Mucosa of rectum (tissue), 2 donors: Measurements from ENCODE around the gene TTC33.
"Not testable (repeated sequence)": the region's sequence is repeated elsewhere in the genome, so short reads cannot be mapped to it uniquely, and the experiment has no call there.

Experiments
- H3K27ac ChIP-seq, 2 donors: one replicate each; pipeline ENCODE4 v1.7.0; 2013; ENCODE audit warnings: inconsistent platforms in 2 of 2, low read depth in 2 of 2, low read length in 2 of 2
- H3K27me3 ChIP-seq, 2 donors: one replicate each; pipeline ENCODE4 v1.7.0; 2013; ENCODE audit warnings: low read length in 2 of 2; ENCODE audit not compliant: control insufficient read depth in 2 of 2, insufficient read depth in 2 of 2
- H3K36me3 ChIP-seq, 2 donors: one replicate each; pipeline ENCODE4 v1.7.0; 2013; ENCODE audit warnings: low read length in 2 of 2; ENCODE audit not compliant: control insufficient read depth in 2 of 2, insufficient read depth in 2 of 2
- H3K4me1 ChIP-seq, 2 donors: one replicate each; pipeline ENCODE4 v1.7.0; 2013; ENCODE audit warnings: low read length in 2 of 2, mild to moderate bottlenecking in 1 of 2; ENCODE audit not compliant: control insufficient read depth in 2 of 2, insufficient read depth in 2 of 2
- H3K4me3 ChIP-seq, 2 donors: one replicate each; pipeline ENCODE4 v1.7.0; 2013; ENCODE audit warnings: low read length in 2 of 2
- H3K9ac ChIP-seq, 2 donors: one replicate each; pipeline ENCODE4 v1.7.0; 2013; ENCODE audit warnings: low read length in 2 of 2, low read depth in 1 of 2, mild to moderate bottlenecking in 1 of 2
- H3K9me3 ChIP-seq, 2 donors: one replicate each; pipeline ENCODE4 v1.7.0; 2013; ENCODE audit warnings: low read length in 2 of 2; ENCODE audit not compliant: control insufficient read depth in 2 of 2
- donor health status: healthy.
- donor health status: Normal muscosa, but diverticular disease.

Gene TTC33

DNA sequence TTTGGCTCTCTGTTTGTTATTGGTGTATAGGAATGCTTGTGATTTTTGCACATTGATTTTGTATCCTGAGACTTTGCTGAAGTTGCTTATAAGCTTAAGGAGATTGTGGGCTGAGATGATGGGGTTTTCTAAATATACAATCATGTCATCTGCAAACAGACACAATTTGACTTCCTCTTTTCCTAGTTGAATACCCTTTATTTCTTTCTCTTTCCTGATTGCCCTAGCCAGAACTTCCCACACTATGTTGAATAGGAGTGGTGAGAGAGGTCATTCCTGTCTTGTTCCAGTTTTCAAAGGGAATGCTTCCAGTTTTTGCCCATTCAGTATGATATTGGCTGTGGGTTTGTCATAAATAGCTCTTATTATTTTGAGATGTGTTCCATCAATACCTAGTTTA lies 192.6 kb downstream of the TTC33 start:
- H3K4me3 ChIP-seq, H3K9ac ChIP-seq, H3K27me3 ChIP-seq, H3K9me3 ChIP-seq, H3K36me3 ChIP-seq, H3K27ac ChIP-seq, H3K4me1 ChIP-seq: not testable (repeated sequence)

DNA sequence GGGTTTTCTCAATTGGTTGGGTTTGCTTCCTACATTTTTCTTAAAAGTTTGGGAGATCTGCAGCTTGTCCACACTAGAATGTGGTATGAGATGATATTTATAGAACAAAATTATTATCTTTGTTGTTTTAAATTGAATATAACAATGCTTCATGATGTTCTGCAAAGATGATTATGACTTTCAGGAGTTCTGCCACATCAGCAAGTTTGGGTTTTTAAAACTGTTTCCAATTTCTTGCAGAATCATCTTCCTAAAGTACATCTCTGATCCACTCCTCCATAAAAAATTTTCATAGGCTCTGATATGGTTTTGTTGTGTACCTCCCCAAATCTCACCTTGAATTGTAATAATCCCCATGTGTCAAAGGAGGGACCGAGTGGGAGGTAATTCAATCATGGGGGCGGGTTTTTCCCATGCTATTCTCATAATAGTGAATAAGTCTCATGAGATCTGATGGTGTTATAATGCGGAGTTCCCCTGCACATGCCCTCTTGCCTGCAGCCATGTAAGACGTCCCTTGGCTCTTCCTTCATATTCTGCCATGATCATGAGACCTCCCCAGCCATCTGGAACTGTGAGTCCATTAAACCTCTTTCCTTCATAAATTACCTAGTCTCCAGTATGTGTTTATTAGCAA lies 195.2 kb downstream of the TTC33 start:
- H3K9ac ChIP-seq: no peak overlapping the region
- no peaks in the 10 kb centered on the region for H3K9me3 ChIP-seq
- H3K4me3 ChIP-seq: no peak overlapping the region
- no peaks in the 10 kb centered on the region for H3K27me3 ChIP-seq
- no peaks in the 10 kb centered on the region for H3K4me1 ChIP-seq
- no peaks in the 10 kb centered on the region for H3K36me3 ChIP-seq
- no peak overlapping the region for H3K27ac ChIP-seq

- Histone ChIP-seq H3K27ac (no peak overlapping the region), H3K4me1 (peaks cover 3 to 6% of the 10 kb centered on the region in 2 donors), H3K9me3 (no peaks in the 10 kb centered on the region), H3K27me3 (no peaks in the 10 kb centered on the region), H3K36me3 (no peaks in the 10 kb centered on the region), H3K4me3 (no peak overlapping the region), H3K9ac (no peak overlapping the region)
These were observed 196.5 kb downstream of the TTC33 start for GRCh38 chr5:40559306-40559705.

DNA sequence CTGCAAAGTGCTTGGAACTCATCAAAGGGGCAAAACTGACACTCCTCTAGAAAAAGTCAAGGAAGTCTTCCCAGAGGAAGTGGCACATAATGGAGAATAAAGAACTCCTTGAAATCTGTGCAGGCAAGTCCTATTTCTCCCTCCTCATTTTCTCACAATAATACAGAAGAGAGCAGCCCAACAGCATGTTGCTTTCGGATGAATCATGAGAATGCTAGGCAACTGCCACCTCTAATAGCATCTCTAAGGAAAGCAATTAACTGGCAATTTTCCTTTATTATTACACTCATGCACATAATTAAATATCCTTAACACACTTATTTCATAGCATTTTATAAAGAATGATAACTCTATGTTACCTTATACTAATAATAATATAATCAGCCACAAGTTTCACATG lies 198.3 kb downstream of the TTC33 start:
- Histone ChIP-seq H3K9ac (no peak overlapping the region), H3K4me3 (no peak overlapping the region), H3K27ac (no peak overlapping the region), H3K36me3 (no peaks in the 10 kb centered on the region), H3K27me3 (no peaks in the 10 kb centered on the region), H3K9me3 (no peaks in the 10 kb centered on the region), H3K4me1 (peaks cover 6 to 8% of the 10 kb centered on the region in 2 donors)

DNA sequence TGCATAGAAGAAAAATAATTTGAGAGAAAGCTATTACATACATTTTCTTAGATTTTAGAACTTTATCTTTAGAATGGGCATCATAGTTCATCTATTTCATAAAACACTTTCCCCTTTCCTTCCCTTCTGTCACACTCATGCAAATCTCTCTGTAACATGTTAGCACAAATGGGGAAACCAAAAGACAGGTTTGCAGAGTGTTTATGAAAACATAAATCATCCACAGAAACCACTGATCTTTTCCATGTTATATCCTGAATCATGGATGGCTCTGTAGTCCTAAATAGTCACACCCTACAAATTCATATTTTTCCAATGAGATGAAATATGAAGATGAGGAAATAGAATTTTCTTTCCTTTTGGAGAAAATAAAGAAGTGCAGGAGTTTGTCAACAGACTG lies 198.9 kb downstream of the TTC33 start:
- Histone ChIP-seq H3K4me1 (peaks cover 6 to 8% of the 10 kb centered on the region in 2 donors), H3K27ac (no peak overlapping the region), H3K9me3 (no peaks in the 10 kb centered on the region), H3K27me3 (no peaks in the 10 kb centered on the region), H3K4me3 (no peak overlapping the region), H3K36me3 (no peaks in the 10 kb centered on the region), H3K9ac (no peak overlapping the region)

- Histone ChIP-seq H3K9ac (no peak overlapping the region), H3K4me1 (peaks cover 6 to 8% of the 10 kb centered on the region in 2 donors), H3K27ac (no peak overlapping the region), H3K9me3 (no peaks in the 10 kb centered on the region), H3K4me3 (no peak overlapping the region), H3K36me3 (no peaks in the 10 kb centered on the region), H3K27me3 (no peaks in the 10 kb centered on the region)
These were observed 199.9 kb downstream of the TTC33 start for GRCh38 chr5:40555886-40556285.

DNA sequence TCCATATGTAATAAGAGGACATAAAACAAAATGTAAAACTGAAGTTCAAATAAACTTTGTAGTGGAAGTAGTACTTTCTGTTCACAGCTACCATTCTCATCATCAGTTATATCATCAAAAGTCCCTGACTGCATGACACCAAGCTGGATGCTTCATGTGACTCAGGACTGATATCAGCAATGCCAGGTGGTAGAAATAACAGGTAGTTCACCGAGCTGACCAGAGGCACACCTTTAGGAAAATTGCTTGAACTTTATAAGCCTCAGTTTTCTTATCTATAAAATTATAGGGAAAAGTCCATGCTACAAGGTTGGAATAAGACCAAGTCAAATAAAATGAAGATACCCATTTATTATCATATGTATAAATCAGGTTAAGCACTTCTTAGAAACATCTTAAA lies 200.9 kb downstream of the TTC33 start:
- Histone ChIP-seq H3K9me3 (no peaks in the 10 kb centered on the region), H3K36me3 (no peaks in the 10 kb centered on the region), H3K4me1 (peaks cover 6 to 8% of the 10 kb centered on the region in 2 donors), H3K4me3 (no peak overlapping the region), H3K27ac (peak overlapping the region in 1 of 2 donors; percentile 1), H3K27me3 (no peaks in the 10 kb centered on the region), H3K9ac (no peak overlapping the region)

DNA sequence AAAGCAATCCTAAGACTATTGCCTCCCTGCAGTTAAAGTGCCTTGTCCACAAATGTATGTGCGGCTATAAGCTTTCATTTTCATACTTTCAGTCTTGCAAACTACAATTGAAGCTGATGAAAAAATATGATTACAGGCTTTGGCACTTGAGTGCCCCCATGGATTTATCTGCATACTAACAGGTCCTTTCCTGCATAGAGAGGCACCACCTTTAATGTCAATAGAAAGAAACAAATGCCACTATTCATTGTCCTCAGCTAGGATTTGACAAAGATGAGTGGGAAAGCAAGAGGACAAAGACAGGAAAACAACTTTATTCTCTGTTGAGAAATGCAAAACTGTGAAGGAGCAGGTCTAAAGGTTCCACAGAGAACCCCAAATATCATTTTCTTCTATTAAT lies 201.7 kb downstream of the TTC33 start:
- H3K36me3 ChIP-seq: no peaks in the 10 kb centered on the region
- H3K27ac ChIP-seq: peak overlapping the region in 1 of 2 donors; percentile 1
- H3K4me1 ChIP-seq: peaks cover 6 to 8% of the 10 kb centered on the region in 2 donors
- H3K9me3 ChIP-seq: no peaks in the 10 kb centered on the region
- no peaks in the 10 kb centered on the region for H3K27me3 ChIP-seq
- no peak overlapping the region for H3K4me3 ChIP-seq
- H3K9ac ChIP-seq: no peak overlapping the region

DNA sequence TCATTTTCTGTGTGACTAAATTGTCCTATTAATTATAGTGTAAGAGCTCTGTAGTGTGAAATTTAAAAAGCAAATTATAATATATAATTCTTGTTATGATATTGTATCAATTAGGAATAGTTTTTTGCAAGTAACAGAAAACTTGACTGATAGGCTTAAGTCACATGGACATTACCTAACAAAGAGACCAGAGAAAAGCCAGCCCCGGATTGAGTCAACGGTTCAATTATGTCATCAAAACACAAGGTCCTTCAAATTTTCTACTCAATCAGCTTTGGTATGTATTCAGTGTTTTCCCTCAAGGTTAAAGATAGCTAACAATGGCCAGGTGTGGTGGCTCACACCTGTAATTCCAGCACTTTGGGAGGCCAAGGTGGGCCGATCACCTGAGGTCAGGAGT lies 202.8 kb downstream of the TTC33 start:
- H3K36me3 ChIP-seq: no peaks in the 10 kb centered on the region
- H3K4me3 ChIP-seq: no peak overlapping the region
- H3K27ac ChIP-seq: no peak overlapping the region
- peaks cover 6 to 8% of the 10 kb centered on the region in 2 donors for H3K4me1 ChIP-seq
- H3K27me3 ChIP-seq: no peaks in the 10 kb centered on the region
- no peak overlapping the region for H3K9ac ChIP-seq
- no peaks in the 10 kb centered on the region for H3K9me3 ChIP-seq

DNA sequence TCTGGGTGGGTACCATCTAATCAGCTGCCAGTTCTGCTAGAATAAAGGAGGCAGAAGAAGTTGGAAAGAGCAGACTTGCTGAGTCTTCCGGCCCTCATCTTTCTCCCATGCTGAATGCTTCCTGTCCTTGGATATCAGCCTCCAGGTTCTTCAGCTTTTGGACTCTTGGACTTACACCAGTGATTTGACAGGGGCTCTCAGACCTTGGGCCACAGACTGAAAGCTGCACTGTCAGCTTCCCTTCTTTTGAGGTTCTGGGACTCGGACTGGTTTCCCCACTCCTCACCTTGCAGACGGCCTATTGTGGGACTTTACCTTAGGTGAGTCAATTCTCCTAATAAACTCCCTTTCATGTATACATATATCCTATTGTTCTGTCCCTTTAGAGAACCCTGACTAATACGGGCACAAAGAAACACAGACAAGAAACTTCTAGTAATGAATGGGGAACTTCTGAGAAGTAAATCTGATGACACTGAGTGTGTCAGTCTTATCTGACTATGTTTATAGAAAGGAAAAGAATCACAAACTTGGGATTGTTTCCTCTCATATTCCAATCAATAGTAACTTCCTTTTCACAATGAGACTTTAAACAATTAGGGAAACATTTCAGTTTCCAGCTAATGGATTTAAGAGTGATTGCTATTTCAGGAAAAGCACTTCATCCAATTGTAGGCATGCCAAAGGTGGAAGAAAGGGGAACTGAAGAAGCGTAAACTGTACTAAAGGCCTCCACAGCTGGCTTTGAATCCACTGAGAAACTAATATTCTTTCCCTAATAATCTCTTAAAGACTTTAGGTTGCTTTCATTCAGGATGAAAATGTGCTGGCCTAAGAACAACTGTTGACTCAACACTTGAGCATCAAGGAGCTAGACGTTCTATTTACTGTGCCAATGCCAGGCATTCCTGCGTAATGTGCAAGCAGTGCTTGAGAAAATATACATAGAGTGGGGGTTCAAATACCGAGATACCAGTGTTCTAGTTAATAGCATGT lies 204.0 kb downstream of the TTC33 start:
- peaks cover 6 to 8% of the 10 kb centered on the region in 2 donors for H3K4me1 ChIP-seq
- H3K36me3 ChIP-seq: no peaks in the 10 kb centered on the region
- H3K27ac ChIP-seq: no peak overlapping the region
- no peak overlapping the region for H3K9ac ChIP-seq
- no peaks in the 10 kb centered on the region for H3K27me3 ChIP-seq
- no peak overlapping the region for H3K4me3 ChIP-seq
- no peaks in the 10 kb centered on the region for H3K9me3 ChIP-seq
